Tibial nerve (tissue), 3 donors: ENCODE data around the gene AHNAK.

Experiments
- CTCF ChIP-seq, 5 experiments: fragments of 200-600 bp in 3 of 5; fragments of 450-650 bp in 2 of 5; sonication (generic) in 3 of 5; IDR thresholded peaks; one replicate each; pipeline ENCODE4 v1.5.1; 2016 to 2019; ENCODE audit warnings: antibody characterized with exemption in 5 of 5, mild to moderate bottlenecking in 3 of 5, moderate library complexity in 2 of 5
- POLR2A ChIP-seq, 2 donors: fragments of 450-650 bp; IDR thresholded peaks; one replicate each; pipeline ENCODE4 v1.6.1; 2017; ENCODE audit warnings: antibody characterized with exemption in 2 of 2, mild to moderate bottlenecking in 2 of 2, moderate library complexity in 2 of 2

- TF ChIP-seq CTCF (IDR thresholded peaks at IDR 0.05) (no peak), POLR2A (IDR thresholded peaks at IDR 0.05) (peak in 1 of 2 donors; percentile 47)
Measured at GRCh38 chr11:62592989-62593421, 46.4 kb upstream of the AHNAK start.
